HG03469 (cell line): ENCODE data around the gene UBIAD1.

ENCODE experiments used
- ATAC-seq: cut with Tn5 transposase; IDR thresholded peaks from one replicate; pipeline ENCODE4 v1.9.1; 2021; ENCODE audit warnings: mild to moderate bottlenecking, moderate library complexity, moderate number of reproducible peaks; ENCODE audit not compliant: unreplicated experiment

UBIAD1 gene

DNA sequence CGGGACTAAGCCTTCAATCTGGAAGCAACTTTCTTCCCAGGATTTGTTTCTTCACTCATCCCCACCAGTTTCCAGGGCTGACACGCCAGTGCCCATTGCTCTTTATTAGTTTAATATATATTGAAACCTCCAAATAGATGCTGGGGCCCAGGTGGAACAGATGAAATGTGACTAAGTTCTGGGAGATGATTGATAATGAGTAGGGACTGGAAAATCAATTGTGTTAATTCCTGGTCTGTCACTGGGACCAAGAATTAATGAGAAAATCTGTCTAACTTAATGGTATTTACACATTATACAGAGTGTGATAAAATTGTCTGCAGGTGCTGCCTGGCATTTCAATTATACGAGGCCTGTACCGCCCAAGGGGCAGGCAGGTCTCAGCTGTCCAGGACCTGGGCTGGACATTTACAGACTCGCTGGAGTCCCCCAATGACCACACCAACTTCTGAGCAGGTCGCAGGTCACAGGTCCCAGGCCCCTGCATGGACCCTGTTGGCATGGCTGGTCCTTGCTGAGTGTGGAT lies 35.8 kb downstream of the UBIAD1 start:
- ATAC-seq, result no peak

DNA sequence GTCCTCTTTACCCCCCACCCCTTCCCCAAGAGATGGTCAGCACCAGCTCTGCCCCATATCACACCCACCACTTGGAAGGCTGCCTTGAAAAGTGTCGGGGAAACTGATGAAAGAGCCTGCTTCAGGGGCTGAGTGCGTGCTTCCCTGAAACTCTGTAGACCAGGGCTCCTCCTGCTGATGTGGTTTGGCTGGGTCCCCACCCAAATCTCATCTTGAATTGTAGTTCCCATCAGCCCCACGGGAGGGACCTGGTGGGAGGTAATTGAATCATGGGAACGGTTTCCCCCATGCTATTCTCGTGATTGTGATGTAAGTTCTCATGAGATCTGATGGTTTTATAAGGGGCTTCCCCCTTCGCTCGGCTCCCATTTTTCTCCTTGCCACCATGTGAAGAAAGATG lies 36.4 kb downstream of the UBIAD1 start:
- no peak for ATAC-seq

DNA sequence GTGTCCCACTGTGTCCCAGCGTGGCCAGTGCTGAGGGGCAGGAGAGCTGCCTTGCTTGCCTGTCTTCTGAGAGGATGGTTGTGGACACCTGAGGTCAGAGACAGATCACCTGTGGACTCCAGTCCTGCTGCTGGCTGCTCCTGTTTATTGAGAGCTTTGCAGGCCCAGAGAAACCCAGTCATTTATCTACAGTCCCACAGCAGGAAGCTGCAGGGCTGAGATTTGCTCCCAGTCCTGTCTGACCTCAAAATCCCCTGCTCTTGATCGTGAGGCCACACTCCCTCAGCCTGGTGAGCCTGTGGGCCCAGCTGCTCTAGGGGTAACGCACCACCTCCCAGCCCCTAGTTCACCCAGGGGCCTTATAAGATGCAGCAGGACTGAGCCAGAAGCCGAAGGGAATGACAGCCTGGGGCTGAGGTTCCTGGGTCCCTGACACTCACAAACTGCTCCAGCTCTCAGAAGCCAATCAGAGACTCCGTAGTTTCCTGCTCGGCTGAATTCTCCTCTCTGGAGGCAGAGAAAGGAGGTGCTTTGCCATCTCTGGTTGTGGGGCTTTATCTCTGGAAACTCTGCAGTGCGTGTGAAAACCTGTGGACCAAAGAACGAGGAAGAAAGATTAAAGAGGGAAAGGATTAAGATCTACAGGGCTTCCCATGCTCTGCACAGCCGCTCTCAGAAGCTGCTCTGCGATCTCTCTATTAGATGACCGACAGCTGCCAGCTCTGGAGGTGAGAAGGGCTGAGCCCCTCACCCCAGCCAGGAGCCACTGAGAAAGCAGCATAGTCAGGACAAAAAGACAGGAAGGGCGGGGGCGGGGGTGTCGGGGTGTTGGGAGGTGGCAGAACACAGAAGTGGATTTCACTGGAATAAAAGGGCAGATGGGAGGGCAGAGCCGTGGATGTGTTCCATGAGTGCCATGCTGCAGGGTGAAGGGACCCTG lies 39.1 kb downstream of the UBIAD1 start:
- ATAC-seq, result no peak

DNA sequence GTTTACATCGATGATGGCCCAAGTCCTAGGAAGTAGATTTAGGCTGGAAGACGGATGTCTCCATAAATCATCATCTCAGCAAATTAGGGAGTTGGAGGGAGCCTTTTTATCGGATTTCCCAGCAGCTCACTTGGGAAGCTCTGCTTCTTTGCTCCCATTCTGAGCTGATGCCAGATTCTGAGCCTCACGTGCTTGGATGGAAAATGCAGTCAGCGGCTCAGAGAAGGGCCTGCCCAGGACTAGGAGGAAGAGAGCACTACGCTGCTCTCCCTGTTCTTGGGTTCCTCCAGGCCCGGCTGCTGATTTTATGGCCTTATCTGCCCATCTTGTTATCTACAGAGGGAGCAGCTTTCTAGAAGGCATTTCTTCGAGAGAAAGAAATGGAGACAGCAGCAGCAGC lies 42.0 kb downstream of the UBIAD1 start:
- no peak for ATAC-seq

DNA sequence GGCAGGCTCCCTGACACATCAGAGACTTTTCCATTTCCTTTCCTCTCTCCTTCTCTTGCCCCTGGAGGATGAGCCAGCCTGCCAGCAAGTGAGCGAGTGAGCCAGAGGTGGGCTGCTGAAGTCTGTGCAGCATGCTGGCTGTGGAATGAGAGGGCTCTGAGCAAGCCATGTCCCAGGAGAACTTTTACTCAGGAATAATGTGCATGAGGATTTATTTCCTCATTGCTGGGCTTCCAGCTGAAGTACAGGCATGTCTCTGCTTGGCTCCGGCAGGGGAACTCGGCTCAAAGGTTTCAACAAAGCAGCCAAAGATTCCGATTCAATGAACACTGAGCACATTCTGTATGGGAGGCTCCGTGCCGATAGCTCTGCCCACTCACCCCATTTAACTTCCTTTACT lies 43.7 kb downstream of the UBIAD1 start:
- no peak for ATAC-seq

DNA sequence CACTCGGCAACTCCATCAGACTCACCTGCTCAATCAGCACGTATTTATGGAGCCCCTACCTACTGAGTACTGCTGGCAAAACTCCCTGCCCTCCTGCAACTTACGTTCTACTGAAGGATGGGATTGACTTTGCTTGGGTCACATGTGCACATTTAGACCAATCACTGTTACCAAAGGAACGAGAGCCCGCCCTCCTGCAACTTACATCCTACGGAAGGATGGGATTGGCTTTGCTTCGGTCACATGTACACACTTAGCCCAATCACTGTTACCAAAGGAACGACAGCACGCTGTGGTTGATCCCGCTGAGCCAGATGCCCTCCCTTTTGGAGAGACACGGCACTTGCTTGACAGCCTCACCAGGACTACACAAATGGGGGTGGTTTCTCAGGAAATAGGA lies 46.0 kb downstream of the UBIAD1 start:
- ATAC-seq, result no peak

DNA sequence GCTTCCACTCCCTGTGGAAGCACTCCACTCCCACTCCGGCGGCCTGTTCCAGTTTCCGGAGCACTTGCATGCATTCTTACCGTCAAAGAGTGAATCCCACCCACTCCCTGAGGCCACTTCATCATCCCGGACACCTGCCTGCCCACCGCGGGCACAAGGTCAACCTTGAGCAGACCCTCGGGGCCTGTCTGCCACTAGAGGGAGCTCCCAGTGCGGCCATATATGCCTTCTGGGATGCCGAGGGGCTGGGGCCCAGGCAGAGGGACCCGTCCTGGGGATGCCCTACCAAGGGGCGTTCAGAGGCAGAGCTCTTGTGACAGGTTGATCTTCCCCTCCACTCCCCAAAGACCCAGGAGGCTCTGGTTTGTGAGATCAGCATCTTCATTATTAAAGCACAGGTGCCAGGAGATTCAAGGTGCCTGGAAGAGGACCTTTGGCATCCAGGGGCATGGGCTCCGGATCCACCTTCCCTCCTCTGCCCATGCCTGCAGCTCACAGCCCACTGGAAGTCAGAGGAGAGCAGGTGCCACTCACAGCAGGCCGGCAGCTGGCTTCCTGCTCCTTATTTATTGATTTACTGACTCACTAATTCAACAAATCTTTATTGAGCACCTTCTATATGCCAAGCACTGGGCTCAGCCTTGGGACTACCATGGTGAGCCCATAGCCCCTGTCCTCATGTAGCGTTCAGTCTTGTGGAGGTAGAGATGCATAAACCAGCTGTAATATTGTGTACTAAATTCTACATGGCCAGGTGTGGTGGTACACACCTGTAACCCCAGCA lies 47.3 kb downstream of the UBIAD1 start:
- no peak for ATAC-seq

DNA sequence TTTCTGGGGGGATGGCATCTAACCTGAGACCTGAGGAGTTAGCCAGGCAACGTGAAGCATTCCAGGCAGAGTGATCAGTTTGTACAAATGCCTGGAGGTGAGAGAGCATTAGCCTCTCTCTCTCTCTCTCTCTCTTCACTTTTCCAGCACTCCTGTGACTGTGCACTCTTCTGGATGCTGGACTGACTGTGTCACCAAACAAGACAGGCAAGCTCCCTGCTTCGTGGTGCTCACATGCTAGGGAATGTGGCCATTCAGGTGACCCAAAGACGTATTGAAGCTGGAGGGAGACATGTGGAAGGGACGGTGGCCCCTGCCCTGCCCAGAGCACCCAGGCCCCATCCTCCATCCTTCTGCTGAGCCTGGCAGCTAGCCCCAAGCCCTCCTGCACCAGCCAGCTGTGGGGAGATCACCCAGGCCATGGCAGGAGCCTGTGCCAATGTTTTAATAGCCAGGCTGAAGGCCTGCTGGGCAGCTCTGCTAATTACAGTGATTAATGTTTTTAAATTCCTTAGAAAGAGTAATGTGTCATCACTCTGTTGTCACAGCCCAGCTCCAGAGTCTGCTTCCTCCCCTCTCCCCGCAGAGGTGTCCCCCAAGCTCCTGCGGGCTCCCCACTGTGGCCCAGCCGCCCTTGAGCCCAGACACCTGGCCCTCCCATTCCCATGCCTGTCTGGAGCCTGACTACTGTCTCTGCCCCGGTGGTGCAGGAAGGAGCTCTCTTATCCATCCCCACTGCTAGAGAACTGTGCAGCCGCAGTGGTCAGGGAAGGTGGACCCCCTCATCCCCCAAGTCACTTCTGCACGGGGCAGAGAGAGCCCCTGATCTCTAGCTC lies 48.9 kb downstream of the UBIAD1 start:
- no peak for ATAC-seq

DNA sequence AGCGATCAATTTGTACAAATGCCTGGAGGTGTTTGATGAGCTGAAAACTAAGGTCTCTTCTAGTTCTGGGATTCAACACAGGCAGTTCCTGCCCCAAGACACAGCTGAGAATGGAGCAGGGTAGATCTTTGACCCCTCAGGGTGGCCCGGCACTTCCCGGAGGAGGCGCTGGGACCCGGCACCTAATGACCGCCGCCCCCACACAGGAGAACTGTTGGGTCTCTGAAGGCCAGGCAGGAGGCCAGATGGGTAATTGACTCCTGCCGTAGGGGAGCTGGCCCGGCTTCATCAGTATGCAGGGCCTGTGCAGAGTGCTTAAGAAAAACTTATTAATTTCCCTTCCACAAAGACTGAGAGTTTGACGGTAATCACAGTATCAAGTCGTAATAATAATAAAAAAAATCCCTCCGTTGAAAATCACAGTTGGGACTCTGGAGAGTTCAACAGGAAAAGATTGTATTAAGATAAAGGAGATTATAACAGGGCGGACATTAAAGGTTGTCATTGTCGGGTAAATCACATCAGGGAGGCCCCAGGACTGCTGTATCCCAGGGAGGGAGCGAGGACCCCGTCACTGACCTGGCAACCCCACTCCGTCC lies 51.7 kb downstream of the UBIAD1 start:
- no peak for ATAC-seq

DNA sequence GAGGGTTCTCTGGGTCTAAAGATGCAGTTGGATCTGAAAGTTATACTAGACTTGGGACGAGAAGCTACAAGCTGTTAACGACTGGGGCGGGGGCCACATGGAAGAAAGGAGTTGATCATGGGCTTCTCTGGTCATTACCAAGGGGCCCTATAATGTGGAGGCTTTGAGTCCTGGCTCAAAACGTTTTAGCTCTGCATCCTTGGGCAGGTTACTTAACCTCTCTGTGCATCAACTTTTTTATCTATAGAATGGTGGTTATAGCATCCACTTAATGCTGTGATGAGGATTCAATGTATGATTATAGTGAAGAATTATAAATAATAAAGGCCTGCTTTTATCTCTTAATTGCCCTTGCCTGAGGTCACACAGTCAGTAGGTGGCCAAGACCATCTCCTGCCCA lies 53.1 kb downstream of the UBIAD1 start:
- no peak for ATAC-seq

DNA sequence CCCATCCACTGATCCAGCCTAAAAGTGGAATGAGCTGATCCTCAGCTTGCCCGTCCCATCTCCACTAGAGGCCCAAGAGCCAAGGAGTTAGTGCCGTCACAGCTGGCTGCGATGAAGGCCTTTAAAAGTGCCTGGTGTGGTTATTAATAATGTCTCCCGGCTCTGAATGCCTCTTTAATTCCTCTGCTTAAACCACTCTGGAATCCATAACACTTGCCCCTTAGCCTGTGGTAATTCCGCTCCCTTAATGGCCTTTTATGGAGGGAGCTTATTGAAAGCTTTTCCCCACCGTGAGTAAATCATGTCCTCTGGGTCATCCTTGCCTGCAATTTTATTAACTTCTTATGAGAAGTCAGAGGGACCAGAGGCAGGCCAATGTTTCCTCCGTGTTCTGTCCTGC lies 55.4 kb downstream of the UBIAD1 start:
- ATAC-seq, result no peak

DNA sequence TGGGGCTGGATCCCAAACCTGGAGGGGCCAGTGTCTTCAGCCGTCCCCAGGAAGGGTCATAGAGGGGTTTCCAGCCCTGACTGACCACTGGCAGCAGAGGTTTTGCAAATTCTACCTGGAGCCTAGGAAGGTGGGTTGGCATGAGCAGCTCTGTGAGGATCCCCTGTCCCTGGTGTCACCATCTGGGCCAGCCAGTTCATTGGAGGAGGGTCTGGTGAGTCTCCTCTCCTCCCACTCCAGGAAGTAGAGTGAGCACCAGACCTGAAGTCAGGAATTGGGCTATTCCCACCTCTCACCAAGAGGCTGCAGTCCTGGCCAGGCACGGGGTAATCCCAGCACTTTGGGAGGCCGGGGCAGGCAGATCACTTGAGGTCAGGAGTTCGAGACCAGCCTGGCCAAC lies 57.4 kb downstream of the UBIAD1 start:
- ATAC-seq, result no peak

DNA sequence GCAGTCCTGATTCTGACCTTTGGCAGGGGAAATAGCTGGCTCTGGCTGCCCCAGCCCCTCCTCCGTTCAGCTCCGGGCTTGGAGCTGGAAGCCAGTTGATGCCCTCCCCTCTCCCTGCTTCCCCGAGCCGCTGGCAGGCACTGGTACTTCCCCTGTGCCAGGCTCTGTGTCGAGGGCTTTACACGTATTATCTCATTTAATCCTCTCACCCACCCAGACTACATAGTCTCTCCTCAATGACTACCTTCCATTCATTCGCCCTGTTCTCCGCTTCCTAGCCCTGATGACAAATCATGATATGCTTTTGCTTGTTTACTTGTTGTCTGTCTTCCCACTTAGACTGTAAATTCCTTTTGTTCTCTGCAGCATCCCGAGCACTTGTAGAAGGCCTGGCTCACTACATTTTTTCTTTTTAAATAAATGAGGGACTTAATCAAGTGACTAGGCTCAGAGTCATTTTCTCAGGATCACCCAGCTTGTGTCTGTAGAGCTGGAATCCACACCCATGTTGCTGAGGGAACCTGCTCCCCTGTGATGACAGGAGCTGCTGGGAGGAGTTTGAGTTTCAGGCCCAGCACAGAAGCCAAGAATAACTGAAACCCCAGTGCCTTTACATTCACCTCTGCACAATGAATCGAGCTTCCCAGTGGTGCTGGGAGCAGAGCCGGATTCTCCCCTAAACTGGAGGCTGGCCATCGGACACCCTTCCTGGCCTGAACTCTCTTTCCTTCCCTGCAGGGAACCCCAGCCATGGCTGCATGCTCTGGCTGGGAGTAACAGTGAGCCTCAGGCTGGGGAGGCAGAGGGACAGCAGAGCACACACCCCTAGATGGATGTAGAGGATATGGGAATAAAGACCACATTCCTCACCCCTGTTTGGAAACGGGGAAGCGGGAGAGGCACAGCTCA lies 58.3 kb downstream of the UBIAD1 start:
- no peak for ATAC-seq

DNA sequence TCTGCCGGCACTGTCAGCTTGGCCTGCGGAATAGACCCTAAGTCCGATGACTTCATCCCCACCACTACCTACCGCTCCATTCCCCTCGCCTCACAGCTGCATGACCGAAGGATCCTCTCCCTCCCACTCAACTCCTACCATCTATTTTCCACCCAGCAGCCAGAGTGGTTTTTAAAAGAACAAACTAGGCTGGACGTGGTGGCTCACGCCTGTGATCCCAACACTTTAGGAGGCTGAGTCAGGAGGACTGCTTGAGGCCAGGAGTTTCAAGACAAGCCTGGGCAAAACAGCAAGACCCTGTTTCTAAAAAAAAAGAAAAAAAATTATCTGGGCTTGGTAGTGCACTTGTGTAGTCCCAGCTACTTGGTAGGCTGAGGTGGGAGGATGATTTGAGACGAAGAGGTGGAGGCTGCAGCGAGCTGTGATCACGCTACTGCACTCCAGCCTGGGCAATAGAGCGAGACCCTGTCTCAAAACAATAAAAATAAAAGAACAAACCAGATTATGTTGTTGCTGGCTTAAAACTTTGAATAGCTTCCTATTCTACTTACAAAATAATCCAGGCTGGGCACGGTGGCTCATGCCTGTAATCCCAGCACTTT lies 59.0 kb downstream of the UBIAD1 start:
- no peak for ATAC-seq

DNA sequence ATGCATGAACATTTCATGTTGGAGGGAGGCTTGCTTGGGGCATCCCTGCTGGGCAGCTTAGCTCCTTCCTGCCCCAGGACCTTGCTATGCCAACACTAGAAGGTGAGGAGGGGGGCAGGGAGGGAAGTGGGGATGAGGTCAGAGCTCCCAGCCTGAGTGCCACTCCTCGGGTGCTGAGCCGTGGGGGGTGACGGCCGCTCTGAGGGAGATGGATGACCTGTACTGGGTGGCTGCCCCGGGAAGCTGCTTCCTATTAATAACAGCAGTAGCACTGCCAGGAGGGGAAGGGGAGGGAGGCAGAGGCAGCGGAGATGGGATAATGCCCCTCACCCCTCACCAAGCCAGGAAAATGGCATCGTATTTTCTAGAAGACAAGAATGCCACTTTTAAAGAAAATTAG lies 60.6 kb downstream of the UBIAD1 start:
- ATAC-seq, result no peak

DNA sequence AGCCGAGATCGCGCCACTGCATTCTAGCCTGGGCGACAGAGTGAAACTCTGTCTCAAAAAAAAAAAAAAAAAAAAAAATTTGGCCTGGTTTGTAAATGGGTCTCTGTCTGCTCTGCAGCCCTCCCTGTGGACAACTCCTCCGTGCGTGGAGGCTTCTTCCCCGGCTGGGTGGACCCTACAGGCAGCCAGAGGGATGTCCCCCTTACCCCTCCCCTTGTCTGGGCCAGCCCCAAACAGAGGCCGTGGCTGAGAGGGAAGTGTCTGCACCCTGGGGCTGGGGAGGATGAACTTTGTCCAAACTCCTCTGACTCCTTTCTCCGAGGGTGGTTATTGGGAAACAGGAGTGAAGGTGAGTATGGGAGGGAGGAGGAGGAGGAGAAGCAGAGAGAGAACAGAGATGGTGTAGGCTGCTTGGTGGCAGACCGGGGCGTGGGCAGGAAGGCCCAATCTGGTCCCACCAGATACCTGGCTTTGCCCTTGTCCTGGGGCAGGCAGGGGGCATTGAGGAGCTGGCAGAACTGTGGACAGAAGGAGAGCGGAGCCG lies 61.3 kb downstream of the UBIAD1 start:
- ATAC-seq, result no peak

DNA sequence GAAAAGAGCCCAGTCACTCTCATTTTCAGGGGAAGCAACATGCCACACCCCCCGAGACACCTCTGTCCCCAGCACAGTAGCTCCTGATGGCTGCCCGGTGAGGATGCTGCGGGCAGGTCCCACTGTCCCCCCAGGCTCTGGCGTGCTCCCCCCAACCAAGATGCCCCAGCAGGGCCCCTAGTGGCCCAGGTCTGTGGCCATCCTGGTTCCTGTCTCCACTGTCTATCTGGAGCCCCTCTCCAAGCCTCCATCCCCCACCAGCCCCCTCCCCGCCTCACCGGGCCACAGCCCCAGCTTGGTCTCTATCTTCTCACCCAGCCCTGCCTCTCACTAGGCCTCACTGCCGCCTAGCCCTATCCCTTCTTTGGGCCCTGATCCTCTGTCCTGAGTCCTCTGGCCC lies 61.8 kb downstream of the UBIAD1 start:
- ATAC-seq, result no peak

DNA sequence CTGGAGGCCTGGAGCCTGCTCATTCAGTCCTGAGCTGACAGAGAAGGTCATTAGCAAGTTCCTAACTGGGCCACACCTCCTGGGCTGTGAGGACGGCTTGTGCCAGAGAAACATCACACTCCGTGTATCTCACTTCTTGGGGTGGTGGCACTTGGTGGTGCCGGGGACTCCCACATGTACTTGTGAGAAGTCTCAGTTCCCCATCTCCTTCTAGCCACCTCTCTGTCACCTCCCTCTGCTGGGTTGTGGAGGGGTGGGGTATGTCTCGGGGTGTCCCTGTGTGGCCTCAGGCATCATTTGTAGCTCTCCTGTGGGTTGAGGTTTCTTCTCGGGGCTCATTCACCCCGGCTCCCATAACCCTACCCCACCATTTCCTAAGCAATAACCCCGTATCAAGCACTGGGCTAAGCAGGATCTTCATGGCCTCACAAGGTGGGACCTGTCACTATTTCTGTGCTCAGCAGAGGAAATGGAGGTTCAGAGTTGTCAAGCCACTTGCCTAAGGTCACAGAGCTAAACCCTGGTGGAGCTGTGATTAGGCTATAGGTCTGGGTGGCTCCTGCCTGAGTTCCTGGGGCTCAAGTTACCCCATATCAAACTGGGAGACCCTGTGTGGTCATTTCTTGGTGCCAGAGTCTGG lies 62.5 kb downstream of the UBIAD1 start:
- peak; percentile 72 for ATAC-seq
